ENCODE measurements around the gene MAPK9. TPM values are rescaled to one million over a fixed set of nuclear protein-coding genes. Genes with fewer than 3 reads are reported as not detected.

The MAPK9 gene
- total RNA-seq, 1 donor from 2014 or later = 31.8 TPM

- Mint-ChIP-seq H3K27ac (ENCODE audit: unreplicated experiment) (no peak overlapping the region), H3K9me3 (ENCODE audit: unreplicated experiment) (no peaks in the 10 kb centered on the region), H3K27me3 (ENCODE audit: unreplicated experiment) (no peaks in the 10 kb centered on the region), H3K4me3 (ENCODE audit: unreplicated experiment) (no peak overlapping the region), H3K36me3 (ENCODE audit: unreplicated experiment) (peaks cover 34% of the 10 kb centered on the region), H3K4me1 (ENCODE audit: unreplicated experiment) (peaks cover 53% of the 10 kb centered on the region)
- no peak for DNase-seq (ENCODE audit: extremely low spot score, unreplicated experiment)
- TF ChIP-seq CTCF (IDR thresholded peaks at IDR 0.05) = no peak
These were observed 46.3 kb upstream of the MAPK9 start for GRCh38 chr5:180338001-180338707.

GRCh38 chr5:180336234-180337020 is 44.5 kb upstream of the MAPK9 start:
- no peak overlapping the region for H3K4me3 Mint-ChIP-seq (ENCODE audit: unreplicated experiment)
- no peak for TF ChIP-seq CTCF (IDR thresholded peaks at IDR 0.05)
- H3K27ac Mint-ChIP-seq (ENCODE audit: unreplicated experiment) = no peak overlapping the region
- H3K27me3 Mint-ChIP-seq (ENCODE audit: unreplicated experiment) = no peaks in the 10 kb centered on the region
- no peaks in the 10 kb centered on the region for H3K9me3 Mint-ChIP-seq (ENCODE audit: unreplicated experiment)
- H3K36me3 Mint-ChIP-seq (ENCODE audit: unreplicated experiment) = peaks cover 35% of the 10 kb centered on the region
- peaks cover 52% of the 10 kb centered on the region for H3K4me1 Mint-ChIP-seq (ENCODE audit: unreplicated experiment)
- no peak for DNase-seq (ENCODE audit: extremely low spot score, unreplicated experiment)

GRCh38 chr5:180335614-180336233 is 43.8 kb upstream of the MAPK9 start:
- H3K4me1 Mint-ChIP-seq (ENCODE audit: unreplicated experiment) = peaks cover 52% of the 10 kb centered on the region
- H3K4me3 Mint-ChIP-seq (ENCODE audit: unreplicated experiment) = no peak overlapping the region
- TF ChIP-seq CTCF (IDR thresholded peaks at IDR 0.05) = no peak
- no peaks in the 10 kb centered on the region for H3K27me3 Mint-ChIP-seq (ENCODE audit: unreplicated experiment)
- DNase-seq (ENCODE audit: extremely low spot score, unreplicated experiment) = no peak
- H3K36me3 Mint-ChIP-seq (ENCODE audit: unreplicated experiment) = peaks cover 35% of the 10 kb centered on the region
- no peaks in the 10 kb centered on the region for H3K9me3 Mint-ChIP-seq (ENCODE audit: unreplicated experiment)
- H3K27ac Mint-ChIP-seq (ENCODE audit: unreplicated experiment) = no peak overlapping the region

GRCh38 chr5:180334751-180335613 is 43.1 kb upstream of the MAPK9 start:
- no peak for DNase-seq (ENCODE audit: extremely low spot score, unreplicated experiment)
- Mint-ChIP-seq H3K4me1 (ENCODE audit: unreplicated experiment) (peaks cover 58% of the 10 kb centered on the region), H3K27ac (ENCODE audit: unreplicated experiment) (peak overlapping the region; percentile 69), H3K27me3 (ENCODE audit: unreplicated experiment) (no peaks in the 10 kb centered on the region), H3K36me3 (ENCODE audit: unreplicated experiment) (peaks cover 42% of the 10 kb centered on the region), H3K9me3 (ENCODE audit: unreplicated experiment) (no peaks in the 10 kb centered on the region), H3K4me3 (ENCODE audit: unreplicated experiment) (no peak overlapping the region)
- no peak for TF ChIP-seq CTCF (IDR thresholded peaks at IDR 0.05)
